GM04503 (cell line): ENCODE results near the gene SPOCD1.

Experiments used
- DNase-seq: peaks from one replicate; pipeline ENCODE4 v3.0.0-alpha.2; 2012; ENCODE audit warnings: low read depth

Gene SPOCD1

GRCh38 chr1:31787261-31787660, 28.6 kb downstream of the SPOCD1 start:
- no peak for DNase-seq

GRCh38 chr1:31786366-31787060, 29.3 kb downstream of the SPOCD1 start:
- DNase-seq, result no peak

DNA sequence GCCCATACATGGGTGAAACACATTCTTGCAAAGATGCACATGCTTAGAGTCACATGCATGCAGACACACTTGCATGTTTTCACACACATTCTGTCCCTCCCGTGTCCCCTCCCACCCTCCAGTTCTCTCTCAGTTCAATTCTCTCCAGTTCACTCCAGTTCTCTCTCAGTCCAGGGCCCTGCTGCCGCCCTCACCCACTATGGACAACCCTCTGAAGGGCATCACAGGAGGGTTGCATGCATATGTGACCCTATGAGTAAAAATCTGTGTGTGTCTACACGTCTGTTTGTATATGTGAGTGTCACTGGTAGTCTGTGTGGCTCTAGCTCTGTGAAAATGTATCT, 29.9 kb downstream of the SPOCD1 start:
- no peak for DNase-seq

- DNase-seq, result no peak
Observed at GRCh38 chr1:31785020-31785946, 30.5 kb downstream of the SPOCD1 start.

DNA sequence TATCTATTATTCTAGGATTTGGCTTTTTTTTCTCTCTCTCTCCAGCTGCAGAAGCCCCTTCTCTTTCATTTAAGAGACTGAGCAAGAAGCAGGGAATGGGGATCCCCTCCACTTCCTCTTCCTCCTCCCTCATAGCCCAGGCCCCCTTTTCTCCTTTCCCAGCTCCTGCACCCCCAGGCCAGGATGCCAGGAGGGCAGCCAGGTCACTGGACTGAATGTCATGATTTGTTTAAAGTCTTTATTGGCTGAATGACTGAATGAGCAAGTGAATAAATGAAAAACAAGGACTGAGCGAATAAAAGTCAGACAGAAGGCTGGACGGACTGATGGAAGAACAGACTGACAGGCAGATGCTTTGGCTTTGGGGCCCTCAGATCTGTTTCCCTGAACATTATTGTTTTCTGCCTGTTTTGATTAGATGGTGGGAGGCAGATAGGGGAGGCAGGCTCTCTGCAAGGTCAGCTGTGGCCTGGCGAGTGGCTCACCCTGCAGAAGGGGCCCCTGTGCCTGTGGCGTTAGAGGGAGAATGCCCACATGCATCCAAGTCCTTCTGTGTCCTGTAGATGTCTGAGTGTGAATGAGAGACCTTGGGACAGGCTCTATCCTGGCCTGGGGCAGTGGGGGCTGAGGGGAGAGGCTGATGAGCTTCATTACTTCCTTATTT, 31.3 kb downstream of the SPOCD1 start:
- no peak for DNase-seq

DNA sequence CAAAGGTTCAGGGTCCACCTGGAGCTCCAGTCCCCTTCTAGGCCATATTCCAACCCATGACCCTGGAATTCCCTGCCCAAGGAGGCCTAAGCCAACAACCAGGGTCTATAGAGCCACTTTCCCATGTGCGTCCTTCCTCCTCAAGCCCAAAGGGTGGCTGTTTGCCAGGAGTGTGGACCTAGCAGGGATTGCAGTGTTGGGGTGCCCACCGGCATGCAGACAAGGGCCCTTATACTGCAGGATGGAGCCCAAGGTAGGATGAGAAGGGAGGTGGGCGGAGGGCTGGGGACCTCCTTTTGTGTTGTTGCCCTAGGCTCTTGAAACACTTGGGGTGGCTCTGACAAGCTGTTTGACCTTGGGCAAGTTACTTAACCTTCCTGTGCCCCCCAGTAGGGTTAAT, 32.0 kb downstream of the SPOCD1 start:
- no peak for DNase-seq

- no peak for DNase-seq
Observed at GRCh38 chr1:31782421-31783410, 33.1 kb downstream of the SPOCD1 start.

DNA sequence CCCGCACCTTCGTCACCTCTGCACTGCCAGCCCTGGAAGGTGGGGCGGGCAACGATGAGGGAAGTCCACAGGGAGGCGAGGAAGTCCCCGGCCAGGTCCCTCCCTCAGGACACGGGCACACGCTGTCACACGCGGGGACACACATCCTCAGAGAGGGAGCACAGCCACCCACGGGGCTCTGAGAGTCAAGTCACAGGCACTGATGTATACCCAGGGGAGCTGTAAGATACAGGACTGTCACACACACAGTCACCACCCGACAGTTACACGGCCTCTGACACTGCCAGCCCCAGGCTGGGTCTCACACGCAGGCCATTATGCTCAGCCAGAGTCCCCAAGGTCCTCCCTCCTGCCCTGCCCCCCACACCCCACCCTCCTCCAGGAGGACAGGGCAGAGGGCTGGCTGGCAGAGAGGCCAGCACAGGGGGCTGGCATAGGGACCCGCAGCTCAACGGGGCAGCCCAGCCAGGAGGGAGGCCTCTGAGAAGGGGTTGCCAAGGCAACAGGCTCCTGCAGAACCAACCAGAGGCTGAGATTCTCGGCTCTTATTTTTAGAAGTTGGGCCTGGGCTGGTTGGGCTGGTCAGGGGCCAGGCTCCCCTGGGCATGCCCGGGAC, 34.0 kb downstream of the SPOCD1 start:
- no peak for DNase-seq

DNA sequence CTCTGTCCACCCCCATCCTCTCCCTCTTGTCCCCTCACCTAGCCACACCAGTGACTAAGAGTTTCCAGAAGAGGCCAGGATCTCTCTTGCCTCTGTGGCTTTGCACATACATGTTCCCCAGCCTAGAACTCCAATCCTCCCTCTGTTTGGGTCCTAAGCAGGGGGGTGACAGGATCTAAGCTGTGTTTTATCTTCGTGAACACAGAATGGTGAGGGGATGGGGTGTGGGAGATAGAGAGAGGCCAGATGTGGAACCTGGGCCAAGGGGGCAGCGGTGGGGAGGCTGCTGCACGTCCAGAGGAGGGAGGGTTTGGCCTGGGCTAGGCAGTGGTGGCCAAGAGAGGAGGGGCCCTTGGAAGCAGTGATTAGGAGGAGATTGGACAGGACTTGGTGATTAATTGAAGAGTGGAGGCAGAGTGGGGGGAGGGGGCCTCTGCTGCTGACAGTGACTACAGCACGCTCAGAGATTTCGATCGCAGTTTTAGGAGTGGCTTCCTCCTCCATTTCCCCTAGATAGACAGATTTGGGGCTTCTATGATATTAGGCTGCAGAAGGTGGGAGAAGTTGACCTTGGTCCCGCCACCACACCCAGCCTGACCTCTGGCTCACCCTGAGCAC, 34.6 kb downstream of the SPOCD1 start:
- no peak for DNase-seq

GRCh38 chr1:31780632-31781031, 35.2 kb downstream of the SPOCD1 start:
- no peak for DNase-seq

GRCh38 chr1:31779687-31780086, 36.1 kb downstream of the SPOCD1 start:
- no peak for DNase-seq

DNA sequence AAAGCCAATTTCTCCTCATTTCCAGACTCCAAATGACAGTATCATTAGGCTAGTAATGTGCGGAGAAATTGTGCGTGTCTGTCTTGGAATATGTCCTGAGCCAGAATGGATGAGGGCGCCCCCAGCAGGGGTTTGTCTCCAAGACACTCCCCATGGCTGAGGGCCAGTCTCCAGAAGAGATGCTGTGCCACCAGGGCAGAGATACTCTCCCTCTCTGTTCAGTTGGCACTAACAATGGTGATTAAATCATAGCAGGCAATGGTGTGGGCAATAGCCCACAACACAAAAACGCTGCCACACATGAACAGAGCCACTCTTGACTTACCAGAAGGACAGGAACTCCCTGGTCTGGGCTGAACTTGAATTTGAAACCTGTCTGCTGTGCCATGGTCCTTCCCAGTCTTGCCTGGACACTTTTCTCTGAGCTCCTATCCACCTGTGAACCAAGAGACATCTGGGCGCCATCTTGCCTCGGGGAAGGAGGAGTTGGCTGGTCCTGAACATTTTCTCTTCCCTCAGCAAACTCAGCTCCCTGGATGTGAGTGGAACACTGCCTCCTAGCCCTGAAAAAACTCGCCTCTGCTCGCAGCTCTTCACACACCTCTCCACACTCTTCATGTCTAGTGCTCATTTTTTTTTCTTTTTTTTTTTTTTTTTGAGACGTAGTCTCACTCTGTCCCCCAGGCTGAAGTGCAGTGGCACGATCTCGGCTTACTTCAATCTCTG, 36.9 kb downstream of the SPOCD1 start:
- DNase-seq, result no peak

- no peak for DNase-seq
Observed at GRCh38 chr1:31776516-31776915, 39.3 kb downstream of the SPOCD1 start.

DNA sequence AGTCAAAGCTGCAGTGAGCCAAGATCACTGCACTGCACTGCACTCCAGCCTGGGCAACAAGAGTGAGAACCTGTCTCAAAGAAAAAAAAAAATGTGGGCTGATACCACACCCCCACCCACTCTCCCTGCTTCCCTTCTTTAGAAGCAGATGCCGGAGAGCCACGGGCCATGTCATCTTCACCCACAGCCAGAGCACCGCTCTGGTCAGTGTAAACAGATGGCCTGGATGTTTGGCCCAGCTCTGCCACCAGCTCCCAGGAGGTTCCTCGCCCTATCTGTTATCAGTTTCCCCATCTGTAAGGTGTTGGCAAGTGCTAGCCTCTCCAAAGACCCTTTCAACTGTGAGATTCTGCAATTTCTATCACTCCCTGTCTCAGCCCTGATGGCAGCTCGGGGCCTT, 39.8 kb downstream of the SPOCD1 start:
- no peak for DNase-seq

GRCh38 chr1:31775210-31775999, 40.4 kb downstream of the SPOCD1 start:
- DNase-seq, result no peak

DNA sequence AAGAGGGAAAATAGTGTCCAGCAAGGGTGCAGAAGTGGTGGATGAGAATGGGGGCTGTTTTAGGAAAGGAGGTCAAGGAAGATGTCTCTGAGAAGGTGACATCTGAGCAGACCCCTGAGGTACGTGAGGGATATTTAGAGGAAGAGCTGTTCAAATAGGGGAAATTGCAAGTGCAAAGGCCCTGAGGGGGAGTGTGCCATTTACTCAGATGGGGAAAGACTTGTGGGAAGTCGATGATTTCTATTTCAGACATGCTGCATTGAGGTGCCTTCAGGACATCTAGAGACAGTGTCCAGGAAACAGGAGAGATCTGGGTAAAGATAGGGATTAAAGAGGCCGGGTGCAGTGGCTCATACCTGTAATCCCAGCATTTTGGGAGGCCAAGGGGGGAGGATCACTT, 41.3 kb downstream of the SPOCD1 start:
- no peak for DNase-seq

DNA sequence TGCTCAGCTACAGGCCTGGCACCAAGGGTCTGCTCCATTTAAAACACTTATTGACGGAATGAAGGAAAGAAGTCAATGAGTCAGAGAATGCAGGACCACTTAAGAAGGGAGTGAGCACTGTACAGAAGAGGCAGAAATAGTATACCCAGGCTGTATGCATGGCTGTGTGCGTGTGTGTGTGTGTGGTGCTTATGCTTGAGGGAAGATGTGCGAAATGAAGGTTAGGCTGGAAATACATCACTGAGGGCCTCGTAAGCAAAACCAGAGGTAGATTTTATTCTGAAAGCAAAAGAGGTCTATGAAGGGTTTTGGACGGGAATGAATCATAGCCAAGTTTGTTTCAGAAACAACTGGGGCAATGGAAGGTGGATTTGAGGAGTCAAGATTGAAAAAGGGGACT, 42.0 kb downstream of the SPOCD1 start:
- no peak for DNase-seq

GRCh38 chr1:31772669-31773248, 43.1 kb downstream of the SPOCD1 start:
- no peak for DNase-seq
